HepG2 (cell line): Measurements from ENCODE around the gene CLEC20A. TPM values are rescaled to one million over a fixed set of nuclear protein-coding genes. Genes with fewer than 3 reads are reported as not detected.

Source experiments
- ATAC-seq: fragments of 200-7000 bp; cut with Tn5 transposase; 3 replicates; pipeline ENCODE4 v1.9.1; 2020; ENCODE audit warnings: mild to moderate bottlenecking, moderate library complexity
- BruUV-seq: library from RNA; stranded (reverse); fragments of 400-500 nt; replicated peaks from 2 replicates; lab custom pipeline; 2021; lab: Mats Ljungman, UMichigan
- CTCF ChIA-PET: fragments of 300-600 bp; formaldehyde crosslinking; extraction: SDS; loops from one replicate; lab custom pipeline; 2021; ENCODE audit warnings: low total read pairs, inconsistent platforms, low intra/inter-chr PET ratio; lab: Yijun Ruan, JAX
- POLR2A ChIA-PET: fragments of 350-600 bp; sonication (Branson Sonifier 250); formaldehyde crosslinking; loops from one replicate; lab custom pipeline; 2020; ENCODE audit warnings: antibody characterized with exemption, inconsistent platforms; lab: Yijun Ruan, JAX
- DNase-seq: peaks from one replicate; pipeline ENCODE4 v3.0.0-alpha.2; 2015; ENCODE audit warnings: low spot score
- FAIRE-seq: peaks from 3 replicates; lab custom pipeline; 2011; peaks lifted over from hg19 to GRCh38; lab: Jason Lieb, UNC
- H2AFZ ChIP-seq: one replicate; pipeline ENCODE4 v1.6.1; 2011; ENCODE audit warnings: low read length, inconsistent platforms
- H3K27ac ChIP-seq: fragments of 300-600 bp; 3 replicates; pipeline ENCODE4 v1.8.0; 2011; ENCODE audit warnings: mixed run types, mild to moderate bottlenecking, mixed read lengths, low read length, inconsistent platforms; ENCODE audit not compliant: insufficient read depth; ENCODE audit errors: extremely low read length
- H3K27me3 ChIP-seq, 2 experiments: fragments of 200-600 bp in 1 of 2; 2 replicates in 1 of 2; 3 replicates in 1 of 2; pipeline versions ENCODE4 v1.6.0 to v1.8.0; 2011; ENCODE audit warnings: low read length in 2 of 2, mild to moderate bottlenecking in 2 of 2, moderate library complexity in 2 of 2, inconsistent platforms in 1 of 2; ENCODE audit not compliant: insufficient read depth in 2 of 2, control insufficient read depth in 1 of 2
- H3K36me3 ChIP-seq, 2 experiments: fragments of 200-600 bp in 1 of 2; replicated peaks in 1 of 2; 2 replicates in 1 of 2; 3 replicates in 1 of 2; pipeline versions ENCODE4 v1.5.1 to v1.8.0; 2011; ENCODE audit warnings: low read length in 2 of 2, inconsistent platforms in 1 of 2; ENCODE audit not compliant: insufficient read depth in 2 of 2, control insufficient read depth in 1 of 2
- H3K4me1 ChIP-seq: 2 replicates; pipeline ENCODE4 v1.5.1; 2012; ENCODE audit warnings: low read length, inconsistent platforms; ENCODE audit not compliant: insufficient read depth
- H3K4me2 ChIP-seq: 2 replicates; pipeline ENCODE4 v1.6.0; 2011; ENCODE audit warnings: low read depth, low read length, inconsistent platforms
- H3K4me3 ChIP-seq, 3 experiments: fragments of 200-600 bp in 1 of 3; sonication (generic), shearing (Covaris generic) in 1 of 3; replicated peaks in 1 of 3; 2 replicates each; pipeline ENCODE4 v1.5.1; 2011 to 2016; ENCODE audit warnings: low read length in 3 of 3, inconsistent platforms in 2 of 3, low read depth in 2 of 3, mild to moderate bottlenecking in 2 of 3, control low read depth in 1 of 3, mixed read lengths in 1 of 3; ENCODE audit not compliant: insufficient read depth in 1 of 3
- H3K79me2 ChIP-seq: one replicate; pipeline ENCODE4 v1.6.1; 2011; ENCODE audit warnings: low read length, inconsistent platforms; ENCODE audit not compliant: insufficient read depth
- H3K9ac ChIP-seq: 2 replicates; pipeline ENCODE4 v1.6.0; 2011; ENCODE audit warnings: mild to moderate bottlenecking, low read depth, low read length, inconsistent platforms; ENCODE audit not compliant: insufficient read depth
- H3K9me3 ChIP-seq: 2 replicates; pipeline ENCODE4 v1.5.1; 2012; ENCODE audit warnings: mild to moderate bottlenecking, low read length
- H4K20me1 ChIP-seq: 2 replicates; pipeline ENCODE4 v1.6.0; 2011; ENCODE audit warnings: inconsistent platforms, mild to moderate bottlenecking, low read length, moderate library complexity; ENCODE audit not compliant: insufficient read depth
- ATM ChIP-seq: fragments of 450-650 bp; IDR thresholded peaks from 2 replicates; pipeline ENCODE4 v1.7.1; 2017; ENCODE audit warnings: mild to moderate bottlenecking, borderline replicate concordance
- ETV5 ChIP-seq: IDR thresholded peaks from 2 replicates; pipeline ENCODE4 v1.6.1; 2018; ENCODE audit warnings: missing biosample characterization, missing genetic modification reagents, inconsistent platforms, borderline replicate concordance
- GLI4 ChIP-seq: sonication (generic); formaldehyde crosslinking; IDR thresholded peaks from 2 replicates; pipeline ENCODE4 v1.5.1; 2020; ENCODE audit warnings: missing genetic modification reagents, mild to moderate bottlenecking, moderate library complexity, borderline replicate concordance
- HIVEP1 ChIP-seq: sonication (generic); formaldehyde crosslinking; IDR thresholded peaks from 2 replicates; pipeline ENCODE4 v1.4.0; 2020; ENCODE audit warnings: mild to moderate bottlenecking, missing genetic modification reagents
- KAT8 ChIP-seq: IDR thresholded peaks from 2 replicates; pipeline ENCODE4 v1.6.1; 2016; ENCODE audit warnings: missing genetic modification reagents, missing compliant biosample characterization
- MYNN ChIP-seq: sonication (generic); formaldehyde crosslinking; IDR thresholded peaks from 2 replicates; pipeline ENCODE4 v1.4.0; 2020; ENCODE audit warnings: mild to moderate bottlenecking, low read depth, missing genetic modification reagents
- NAIF1 ChIP-seq: sonication (generic); formaldehyde crosslinking; IDR thresholded peaks from 2 replicates; pipeline ENCODE4 v1.5.0; 2020; ENCODE audit warnings: mild to moderate bottlenecking, missing genetic modification reagents, borderline replicate concordance
- SMAD9 ChIP-seq: sonication (generic); formaldehyde crosslinking; IDR thresholded peaks from 2 replicates; pipeline ENCODE4 v1.5.1; 2020; ENCODE audit warnings: mild to moderate bottlenecking, missing genetic modification reagents
- SP4 ChIP-seq: sonication (generic); formaldehyde crosslinking; IDR thresholded peaks from 2 replicates; pipeline ENCODE4 v1.8.1; 2023; ENCODE audit warnings: mild to moderate bottlenecking, missing genetic modification reagents
- TOE1 ChIP-seq: sonication (generic); formaldehyde crosslinking; IDR thresholded peaks from 2 replicates; pipeline ENCODE4 v1.4.0; 2020; ENCODE audit warnings: mild to moderate bottlenecking, missing genetic modification reagents
- ZBTB8A ChIP-seq: sonication (generic); formaldehyde crosslinking; IDR thresholded peaks from 2 replicates; pipeline ENCODE4 v1.4.0; 2020; ENCODE audit warnings: mild to moderate bottlenecking, low read depth, missing genetic modification reagents, borderline replicate concordance
- ZMAT3 ChIP-seq: sonication (generic); formaldehyde crosslinking; conservative IDR thresholded peaks from 2 replicates; pipeline ENCODE4 v1.7.0; 2021; ENCODE audit warnings: missing genetic modification reagents
- ZNF143 ChIP-seq: sonication (generic); formaldehyde crosslinking; IDR thresholded peaks from 2 replicates; pipeline ENCODE4 v1.4.0; 2020; ENCODE audit warnings: missing genetic modification reagents
- WGBS: methylation state at CpG from one replicate; pipeline ENCODE4 v1.1.6; 2017; ENCODE audit warnings: low lambda C conversion rate; 5-methylcytosine and 5-hydroxymethylcytosine counted together
- in situ Hi-C: cut with HindIII; loops from 2 replicates; pipeline ENCODE4 v1.10.0; 2017; ENCODE audit warnings: low pct_unique_long_range_greater_than_20kb; ENCODE audit not compliant: extremely low pct_ligation_motif_present
- intact Hi-C: fragments of 100-400 bp; cut with micrococcal nuclease; formaldehyde crosslinking; loops from one replicate; pipeline ENCODE4 v1.10.0; 2022; ENCODE audit not compliant: unreplicated experiment
- polyA plus RNA-seq, 8 experiments: library from polyadenylated mRNA; depleted of rRNA in 3 of 8; stranded (reverse) in 7 of 8; unstranded in 1 of 8; fragments of >200 nt; fragmentation: Illumina TruSeq in 4 of 8; extraction: Trizol in 4 of 8; gene quantifications; 2 replicates each; pipeline versions ENCODE4 v1.2.1 to v1.2.3, GENCODE V29; 2011 to 2016; ENCODE audit warnings: low read depth in 4 of 8, missing spikeins in 1 of 8, mixed read lengths in 1 of 8; ENCODE audit not compliant: insufficient read depth in 1 of 8
- total RNA-seq, 5 experiments: library from RNA; depleted of rRNA; stranded (reverse); fragments of >200 nt; fragmentation: Illumina TruSeq; extraction: Trizol; gene quantifications; 2 replicates each; pipeline ENCODE4 v1.2.3, GENCODE V29; 2016; ENCODE audit warnings: low read depth in 1 of 5
- TF ChIP-seq, protein P1 (sequence below): sonication (generic); formaldehyde crosslinking; IDR thresholded peaks from 2 replicates; pipeline ENCODE4 v1.4.0; 2020; ENCODE audit warnings: missing genetic modification reagents, mild to moderate bottlenecking, borderline replicate concordance

CLEC20A gene
- total and polyA plus RNA-seq, 2 of the 13 experiments (the other 11 are each of a cell fraction or from before 2014, with no cell fraction given), result not detected

DNA sequence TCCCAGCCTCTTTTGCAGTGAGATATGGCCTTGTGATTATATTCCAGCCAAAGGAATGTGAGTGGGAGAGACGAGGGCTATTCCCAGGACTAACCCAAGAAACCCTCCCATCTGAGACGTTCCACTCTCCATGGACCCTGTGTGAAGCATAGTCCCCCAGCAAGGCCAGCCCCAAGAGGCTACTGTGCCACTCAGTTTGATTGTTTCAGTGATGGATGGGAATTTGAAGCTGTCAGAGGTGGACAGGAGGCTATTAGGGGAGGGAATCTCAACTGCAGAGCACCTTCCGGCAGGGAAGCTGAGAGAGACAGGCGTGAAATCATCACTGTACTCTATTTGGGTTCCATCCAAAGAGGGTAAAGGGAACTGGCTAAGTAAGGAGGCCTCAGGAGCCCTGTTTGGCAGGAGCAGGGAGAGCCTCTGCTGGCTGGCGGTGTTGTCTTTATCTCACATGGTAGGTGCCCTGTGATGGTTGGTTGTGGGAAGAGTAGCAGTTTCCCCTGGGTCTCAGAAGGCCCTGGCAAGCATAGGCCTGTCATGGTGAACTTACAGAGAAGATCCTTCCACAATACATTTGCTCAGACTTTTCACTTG is 12.7 kb upstream of the CLEC20A start:
- FAIRE-seq, result no peak
- ATAC-seq, result no peak
- H3K4me2 ChIP-seq, result no peak overlapping the region
- H4K20me1 ChIP-seq, result no peaks in the 10 kb centered on the region
- no peaks in the 10 kb centered on the region for H3K9me3 ChIP-seq
- WGBS, result 67% methylated on average over 3 of the region's 5 CpGs
- POLR2A ChIA-PET, result no interaction called here
- no peak for DNase-seq
- intact Hi-C loops, result no loop called here
- no peaks in the 10 kb centered on the region for H3K79me2 ChIP-seq
- no peak overlapping the region for H2AFZ ChIP-seq
- H3K9ac ChIP-seq, result no peak overlapping the region
- no peaks in the 10 kb centered on the region for H3K36me3 ChIP-seq
- CTCF ChIA-PET, result no interaction called here
- no peak overlapping the region for H3K4me3 ChIP-seq
- TF ChIP-seq SMAD9 (CRISPR knock-in tag), result no peak
- no peak for TF ChIP-seq TOE1
- no peak overlapping the region for H3K27ac ChIP-seq
- peaks cover 0 to 7% of the 10 kb centered on the region in 2 experiments; a peak in 2 of 5 replicates for H3K27me3 ChIP-seq
- H3K4me1 ChIP-seq, result 0 out of 2 replicates have a peak, but pooled peaks cover 18% of the 10 kb centered on the region
- in situ Hi-C loops, result loop anchor here (10.0 kb wide), 1 partner anchor 215 kb away; no protein-coding TSS in a partner anchor
- BruUV-seq, result no TSS peak

DNA sequence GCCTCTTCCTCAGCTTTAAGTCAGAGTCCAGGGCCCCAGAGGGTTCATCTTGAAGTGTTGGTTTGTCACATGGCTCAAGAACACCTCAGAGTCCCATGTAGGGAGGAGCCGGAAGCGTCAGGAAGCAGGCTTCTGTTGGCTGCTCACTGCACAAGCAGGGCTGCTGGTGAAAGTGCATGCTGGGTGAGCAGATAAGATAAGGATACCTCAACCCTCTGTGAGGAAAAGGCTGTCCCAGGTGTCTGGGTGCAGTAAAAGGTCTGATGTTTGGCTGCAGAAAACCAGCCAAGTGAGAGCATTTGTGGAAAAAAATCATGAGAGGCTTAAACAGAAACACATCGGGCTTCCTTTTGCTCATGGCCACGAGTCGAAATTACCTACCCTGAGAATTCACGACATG is 9.9 kb upstream of the CLEC20A start:
- no peak overlapping the region for H3K4me3 ChIP-seq
- H3K79me2 ChIP-seq, result no peaks in the 10 kb centered on the region
- in situ Hi-C loops, result loop anchor here (10.0 kb wide), 1 partner anchor 212 kb away; no protein-coding TSS in a partner anchor
- WGBS, result 14% methylated on average over 6 of the region's 6 CpGs
- TF ChIP-seq ATM (no peak), HIVEP1 (CRISPR knock-in tag) (no peak), ZNF143 (CRISPR knock-in tag) (0 out of 2 replicates have a peak, but pooled peaks have one; percentile 40), MYNN (CRISPR knock-in tag) (no peak), SP4 (CRISPR knock-in tag) (no peak), ZBTB8A (CRISPR knock-in tag) (no peak), ETV5 (CRISPR knock-in tag) (peak; percentile 27; the same call in 1 of the 2 replicates), ZMAT3 (CRISPR knock-in tag) (no peak), KAT8 (no peak), GLI4 (no peak), NAIF1 (CRISPR knock-in tag) (no peak)
- TF ChIP-seq, protein P1, sequence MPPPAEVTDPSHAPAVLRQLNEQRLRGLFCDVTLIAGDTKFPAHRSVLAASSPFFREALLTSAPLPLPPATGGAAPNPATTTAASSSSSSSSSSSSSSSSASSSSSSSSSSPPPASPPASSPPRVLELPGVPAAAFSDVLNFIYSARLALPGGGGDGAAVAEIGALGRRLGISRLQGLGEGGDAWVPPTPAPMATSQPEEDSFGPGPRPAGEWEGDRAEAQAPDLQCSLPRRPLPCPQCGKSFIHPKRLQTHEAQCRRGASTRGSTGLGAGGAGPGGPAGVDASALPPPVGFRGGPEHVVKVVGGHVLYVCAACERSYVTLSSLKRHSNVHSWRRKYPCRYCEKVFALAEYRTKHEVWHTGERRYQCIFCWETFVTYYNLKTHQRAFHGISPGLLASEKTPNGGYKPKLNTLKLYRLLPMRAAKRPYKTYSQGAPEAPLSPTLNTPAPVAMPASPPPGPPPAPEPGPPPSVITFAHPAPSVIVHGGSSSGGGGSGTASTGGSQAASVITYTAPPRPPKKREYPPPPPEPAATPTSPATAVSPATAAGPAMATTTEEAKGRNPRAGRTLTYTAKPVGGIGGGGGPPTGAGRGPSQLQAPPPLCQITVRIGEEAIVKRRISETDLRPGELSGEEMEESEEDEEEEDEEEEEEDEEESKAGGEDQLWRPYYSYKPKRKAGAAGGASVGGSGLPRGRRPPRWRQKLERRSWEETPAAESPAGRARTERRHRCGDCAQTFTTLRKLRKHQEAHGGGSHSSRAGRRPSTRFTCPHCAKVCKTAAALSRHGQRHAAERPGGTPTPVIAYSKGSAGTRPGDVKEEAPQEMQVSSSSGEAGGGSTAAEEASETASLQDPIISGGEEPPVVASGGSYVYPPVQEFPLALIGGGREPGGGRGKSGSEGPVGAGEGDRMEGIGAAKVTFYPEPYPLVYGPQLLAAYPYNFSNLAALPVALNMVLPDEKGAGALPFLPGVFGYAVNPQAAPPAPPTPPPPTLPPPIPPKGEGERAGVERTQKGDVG (CRISPR knock-in tag), result no peak
- ATAC-seq, result peak; percentile 53
- H3K36me3 ChIP-seq, result no peaks in the 10 kb centered on the region
- ChIA-PET CTCF (no interaction called here), POLR2A (no interaction called here)
- H2AFZ ChIP-seq, result no peak overlapping the region
- H3K4me2 ChIP-seq, result no peak overlapping the region; the same call in 1 of the 2 replicates
- H3K9me3 ChIP-seq, result no peaks in the 10 kb centered on the region
- FAIRE-seq, result no peak
- 0 out of 2 replicates have a peak, but pooled peaks cover 8% of the 10 kb centered on the region for H3K4me1 ChIP-seq
- no peak overlapping the region for H3K27ac ChIP-seq
- DNase-seq, result no peak
- H4K20me1 ChIP-seq, result no peaks in the 10 kb centered on the region
- no peak overlapping the region for H3K9ac ChIP-seq
- no TSS peak for BruUV-seq
- intact Hi-C loops, result no loop called here
- no peaks in the 10 kb centered on the region; a peak in 1 of 5 replicates for H3K27me3 ChIP-seq
